HepG2 (cell line): ENCODE data around the gene SLC22A12. TPM values are rescaled to one million over a fixed set of nuclear protein-coding genes. Genes with fewer than 3 reads are reported as not detected.
A peak's percentile ranks its signal among the peaks of the same experiment; 100 is the strongest.

Source experiments
- ATAC-seq: fragments of 200-7000 bp; cut with Tn5 transposase; 3 replicates; pipeline ENCODE4 v1.9.1; 2020; ENCODE audit warnings: mild to moderate bottlenecking, moderate library complexity
- BruUV-seq: library from RNA; stranded (reverse); fragments of 400-500 nt; replicated peaks from 2 replicates; lab custom pipeline; 2021; lab: Mats Ljungman, UMichigan
- CTCF ChIA-PET: fragments of 300-600 bp; formaldehyde crosslinking; extraction: SDS; loops from one replicate; lab custom pipeline; 2021; ENCODE audit warnings: low total read pairs, inconsistent platforms, low intra/inter-chr PET ratio; lab: Yijun Ruan, JAX
- POLR2A ChIA-PET: fragments of 350-600 bp; sonication (Branson Sonifier 250); formaldehyde crosslinking; loops from one replicate; lab custom pipeline; 2020; ENCODE audit warnings: antibody characterized with exemption, inconsistent platforms; lab: Yijun Ruan, JAX
- DNase-seq: peaks from one replicate; pipeline ENCODE4 v3.0.0-alpha.2; 2015; ENCODE audit warnings: low spot score
- FAIRE-seq: peaks from 3 replicates; lab custom pipeline; 2011; peaks lifted over from hg19 to GRCh38; lab: Jason Lieb, UNC
- H2AFZ ChIP-seq: one replicate; pipeline ENCODE4 v1.6.1; 2011; ENCODE audit warnings: low read length, inconsistent platforms
- H3K27ac ChIP-seq: fragments of 300-600 bp; 3 replicates; pipeline ENCODE4 v1.8.0; 2011; ENCODE audit warnings: mixed run types, mild to moderate bottlenecking, mixed read lengths, low read length, inconsistent platforms; ENCODE audit not compliant: insufficient read depth; ENCODE audit errors: extremely low read length
- H3K27me3 ChIP-seq, 2 experiments: fragments of 200-600 bp in 1 of 2; 2 replicates in 1 of 2; 3 replicates in 1 of 2; pipeline versions ENCODE4 v1.6.0 to v1.8.0; 2011; ENCODE audit warnings: low read length in 2 of 2, mild to moderate bottlenecking in 2 of 2, moderate library complexity in 2 of 2, inconsistent platforms in 1 of 2; ENCODE audit not compliant: insufficient read depth in 2 of 2, control insufficient read depth in 1 of 2
- H3K36me3 ChIP-seq, 2 experiments: fragments of 200-600 bp in 1 of 2; replicated peaks in 1 of 2; 2 replicates in 1 of 2; 3 replicates in 1 of 2; pipeline versions ENCODE4 v1.5.1 to v1.8.0; 2011; ENCODE audit warnings: low read length in 2 of 2, inconsistent platforms in 1 of 2; ENCODE audit not compliant: insufficient read depth in 2 of 2, control insufficient read depth in 1 of 2
- H3K4me1 ChIP-seq: 2 replicates; pipeline ENCODE4 v1.5.1; 2012; ENCODE audit warnings: low read length, inconsistent platforms; ENCODE audit not compliant: insufficient read depth
- H3K4me2 ChIP-seq: 2 replicates; pipeline ENCODE4 v1.6.0; 2011; ENCODE audit warnings: low read depth, low read length, inconsistent platforms
- H3K4me3 ChIP-seq, 3 experiments: fragments of 200-600 bp in 1 of 3; sonication (generic), shearing (Covaris generic) in 1 of 3; replicated peaks in 1 of 3; 2 replicates each; pipeline ENCODE4 v1.5.1; 2011 to 2016; ENCODE audit warnings: low read length in 3 of 3, inconsistent platforms in 2 of 3, low read depth in 2 of 3, mild to moderate bottlenecking in 2 of 3, control low read depth in 1 of 3, mixed read lengths in 1 of 3; ENCODE audit not compliant: insufficient read depth in 1 of 3
- H3K79me2 ChIP-seq: one replicate; pipeline ENCODE4 v1.6.1; 2011; ENCODE audit warnings: low read length, inconsistent platforms; ENCODE audit not compliant: insufficient read depth
- H3K9ac ChIP-seq: 2 replicates; pipeline ENCODE4 v1.6.0; 2011; ENCODE audit warnings: mild to moderate bottlenecking, low read depth, low read length, inconsistent platforms; ENCODE audit not compliant: insufficient read depth
- H3K9me3 ChIP-seq: 2 replicates; pipeline ENCODE4 v1.5.1; 2012; ENCODE audit warnings: mild to moderate bottlenecking, low read length
- H4K20me1 ChIP-seq: 2 replicates; pipeline ENCODE4 v1.6.0; 2011; ENCODE audit warnings: inconsistent platforms, mild to moderate bottlenecking, low read length, moderate library complexity; ENCODE audit not compliant: insufficient read depth
- DNMT3B ChIP-seq: conservative IDR thresholded peaks from 2 replicates; pipeline ENCODE4 v1.6.1; 2016; ENCODE audit warnings: missing biosample characterization, control low read depth
- GMEB1 ChIP-seq: sonication (generic); formaldehyde crosslinking; IDR thresholded peaks from 2 replicates; pipeline ENCODE4 v1.5.1; 2020; ENCODE audit warnings: missing genetic modification reagents, mild to moderate bottlenecking, borderline replicate concordance
- JUNB ChIP-seq: sonication (generic); formaldehyde crosslinking; IDR thresholded peaks from 2 replicates; pipeline ENCODE4 v1.8.0; 2022; ENCODE audit warnings: missing genetic modification reagents, mild to moderate bottlenecking, borderline replicate concordance
- WGBS: methylation state at CpG from one replicate; pipeline ENCODE4 v1.1.6; 2017; ENCODE audit warnings: low lambda C conversion rate; 5-methylcytosine and 5-hydroxymethylcytosine counted together
- in situ Hi-C: cut with HindIII; loops from 2 replicates; pipeline ENCODE4 v1.10.0; 2017; ENCODE audit warnings: low pct_unique_long_range_greater_than_20kb; ENCODE audit not compliant: extremely low pct_ligation_motif_present
- intact Hi-C: fragments of 100-400 bp; cut with micrococcal nuclease; formaldehyde crosslinking; loops from one replicate; pipeline ENCODE4 v1.10.0; 2022; ENCODE audit not compliant: unreplicated experiment
- polyA plus RNA-seq, 8 experiments: library from polyadenylated mRNA; depleted of rRNA in 3 of 8; stranded (reverse) in 7 of 8; unstranded in 1 of 8; fragments of >200 nt; fragmentation: Illumina TruSeq in 4 of 8; extraction: Trizol in 4 of 8; gene quantifications; 2 replicates each; pipeline versions ENCODE4 v1.2.1 to v1.2.3, GENCODE V29; 2011 to 2016; ENCODE audit warnings: low read depth in 4 of 8, missing spikeins in 1 of 8, mixed read lengths in 1 of 8; ENCODE audit not compliant: insufficient read depth in 1 of 8
- total RNA-seq, 5 experiments: library from RNA; depleted of rRNA; stranded (reverse); fragments of >200 nt; fragmentation: Illumina TruSeq; extraction: Trizol; gene quantifications; 2 replicates each; pipeline ENCODE4 v1.2.3, GENCODE V29; 2016; ENCODE audit warnings: low read depth in 1 of 5

Gene SLC22A12
- total and polyA plus RNA-seq, 2 of the 13 experiments (the other 11 are each of a cell fraction or from before 2014, with no cell fraction given): not detected

- no peak for TF ChIP-seq DNMT3B (CRISPR knock-in tag)
Observed at GRCh38 chr11:64563966-64564365, 27.1 kb upstream of the SLC22A12 start (continued).

GRCh38 chr11:64564419-64564818 is 26.6 kb upstream of the SLC22A12 start:
- no TSS peak for BruUV-seq
- no peak overlapping the region for H3K9ac ChIP-seq
- H3K4me2 ChIP-seq: no peak overlapping the region
- no peak overlapping the region for H3K4me3 ChIP-seq
- FAIRE-seq: no peak
- 0 out of 5 replicates have a peak, but pooled peaks cover 0 to 2% of the 10 kb centered on the region in 2 experiments for H3K27me3 ChIP-seq
- POLR2A ChIA-PET: no interaction called here
- DNase-seq: no peak
- peaks cover 51% of the 10 kb centered on the region for H3K4me1 ChIP-seq
- TF ChIP-seq GMEB1 (CRISPR knock-in tag) (no peak), JUNB (CRISPR knock-in tag) (0 out of 2 replicates have a peak, but pooled peaks have one; percentile 26)
- H2AFZ ChIP-seq: no peak overlapping the region
- H3K9me3 ChIP-seq: no peaks in the 10 kb centered on the region
- H4K20me1 ChIP-seq: no peaks in the 10 kb centered on the region
- intact Hi-C loops (no loop called here), in situ Hi-C loops (no loop called here)
- H3K36me3 ChIP-seq: no peaks in the 10 kb centered on the region
- WGBS: 96% methylated on average over 6 of the region's 7 CpGs
- no peaks in the 10 kb centered on the region for H3K79me2 ChIP-seq
- CTCF ChIA-PET: no interaction called here
- H3K27ac ChIP-seq: no peak overlapping the region
- ATAC-seq: no peak
